Naive thymus-derived CD4-positive, alpha-beta T cell (primary cell): ENCODE measurements around the gene SMC2. TPM values are rescaled to one million over a fixed set of nuclear protein-coding genes. Genes with fewer than 3 reads are reported as not detected.

ENCODE experiments used
- ATAC-seq: fragments of 150-1000 bp; cut with Tn5 transposase; 2 replicates; pipeline ENCODE4 v1.10.0; 2021; ENCODE audit warnings: mild to moderate bottlenecking, moderate library complexity
- CTCF ChIA-PET: fragments of 350-600 bp; sonication (Branson Sonifier 250); formaldehyde crosslinking; loops from one replicate; lab custom pipeline; 2021; ENCODE audit warnings: antibody characterized with exemption; lab: Charles Lee
- POLR2A ChIA-PET: fragments of 350-600 bp; sonication (Branson Sonifier 250); formaldehyde crosslinking; loops from one replicate; lab custom pipeline; 2021; ENCODE audit warnings: antibody characterized with exemption, inconsistent platforms; lab: Charles Lee
- DNase-seq, 9 donors: peaks; one replicate each; pipeline versions ENCODE4 v3.0.0 to v3.0.0-alpha.2; 2020 to 2022; ENCODE audit warnings: mixed read lengths in 1 of 9
- H3K27ac ChIP-seq: one replicate; pipeline ENCODE4 v1.7.0; 2013; ENCODE audit warnings: mild to moderate bottlenecking, low read depth, low read length, moderate library complexity
- H3K27me3 ChIP-seq, 2 donors: one replicate each; pipeline ENCODE4 v1.7.0; 2013; ENCODE audit warnings: low read length in 2 of 2, mild to moderate bottlenecking in 2 of 2, moderate library complexity in 2 of 2; ENCODE audit not compliant: control insufficient read depth in 2 of 2, insufficient read depth in 2 of 2
- H3K36me3 ChIP-seq, 3 experiments: 1 replicate in 2 of 3; 2 replicates in 1 of 3; pipeline ENCODE4 v1.7.0; 2013; ENCODE audit warnings: low read length in 3 of 3, mild to moderate bottlenecking in 3 of 3, moderate library complexity in 1 of 3; ENCODE audit not compliant: insufficient read depth in 3 of 3, control insufficient read depth in 2 of 3
- H3K4me1 ChIP-seq, 2 donors: one replicate each; pipeline ENCODE4 v1.7.0; 2013; ENCODE audit warnings: low read length in 2 of 2, mild to moderate bottlenecking in 2 of 2, moderate library complexity in 1 of 2; ENCODE audit not compliant: control insufficient read depth in 2 of 2, insufficient read depth in 2 of 2
- H3K4me3 ChIP-seq: 2 replicates; pipeline ENCODE4 v1.7.0; 2013; ENCODE audit warnings: mild to moderate bottlenecking, low read length
- H3K9me3 ChIP-seq, 3 experiments: 1 replicate in 2 of 3; 2 replicates in 1 of 3; pipeline ENCODE4 v1.7.0; 2013; ENCODE audit warnings: low read length in 3 of 3; ENCODE audit not compliant: control insufficient read depth in 2 of 3
- H3K27ac Mint-ChIP-seq, 9 donors: one replicate each; pipeline ENCODE4 v1.8.0; 2020 to 2022; ENCODE audit warnings: mixed read lengths in 9 of 9, mild to moderate bottlenecking in 8 of 9, moderate library complexity in 5 of 9, inconsistent platforms in 2 of 9
- H3K27me3 Mint-ChIP-seq, 5 donors: one replicate each; pipeline ENCODE4 v1.8.0; 2021 to 2022; ENCODE audit warnings: mixed read lengths in 5 of 5, mild to moderate bottlenecking in 1 of 5
- H3K36me3 Mint-ChIP-seq, 5 donors: one replicate each; pipeline ENCODE4 v1.8.0; 2020 to 2022; ENCODE audit warnings: mixed read lengths in 5 of 5, mild to moderate bottlenecking in 3 of 5, inconsistent platforms in 1 of 5
- H3K4me1 Mint-ChIP-seq, 7 donors: one replicate each; pipeline ENCODE4 v1.8.0; 2020 to 2022; ENCODE audit warnings: mixed read lengths in 7 of 7, mild to moderate bottlenecking in 3 of 7, inconsistent platforms in 1 of 7
- H3K4me3 Mint-ChIP-seq, 10 donors: one replicate each; pipeline ENCODE4 v1.8.0; 2020 to 2022; ENCODE audit warnings: mild to moderate bottlenecking in 10 of 10, mixed read lengths in 10 of 10, moderate library complexity in 6 of 10, inconsistent platforms in 2 of 10
- H3K9me3 Mint-ChIP-seq, 11 donors: one replicate each; pipeline ENCODE4 v1.8.0; 2020 to 2022; ENCODE audit warnings: mixed read lengths in 11 of 11, mild to moderate bottlenecking in 4 of 11, inconsistent platforms in 1 of 11, moderate library complexity in 1 of 11
- intact Hi-C, 2 donors: fragments of 100-400 bp; cut with micrococcal nuclease; formaldehyde crosslinking; loops; one replicate each; pipeline ENCODE4 v1.15.1; 2023
- polyA plus RNA-seq, 2 donors: library from polyadenylated mRNA; unstranded; fragments of 300-500 nt; fragmentation: Illumina TruSeq; gene quantifications; one replicate each; pipeline ENCODE4 v1.2.3, GENCODE V29; 2021
- total RNA-seq, 6 experiments: library from RNA in 5 of 6; stranded (reverse) in 5 of 6; gene quantifications; 1 replicate in 5 of 6; 2 replicates in 1 of 6; pipeline ENCODE4 v1.2.3 and lab custom pipeline; 2021 to 2026

The SMC2 gene
- total and polyA plus RNA-seq, 7 experiments from 2014 or later, result 4.4 to 53.6 (median 11.3) TPM

- intact Hi-C loops, result no loop called here
- H3K9me3 ChIP-seq, result no peaks in the 10 kb centered on the region
- DNase-seq, result no peak
- no peak for ATAC-seq
- Mint-ChIP-seq H3K4me3 (no peak overlapping the region), H3K36me3 (no peaks in the 10 kb centered on the region), H3K9me3 (peaks cover 0 to 14% (median 4%) of the 10 kb centered on the region in 11 donors), H3K27me3 (peaks cover 2 to 57% (median 40%) of the 10 kb centered on the region in 5 donors), H3K4me1 (no peaks in the 10 kb centered on the region), H3K27ac (no peak overlapping the region)
- no peak overlapping the region for H3K4me3 ChIP-seq
- ChIA-PET POLR2A (interaction anchor here (0.7 kb wide), 1 partner anchor 829 kb away, joined by 3 read pairs; no protein-coding TSS in a partner anchor), CTCF (no interaction called here)
- no peaks in the 10 kb centered on the region for H3K27me3 ChIP-seq
- no peak overlapping the region for H3K27ac ChIP-seq
- no peaks in the 10 kb centered on the region for H3K4me1 ChIP-seq
- H3K36me3 ChIP-seq, result no peaks in the 10 kb centered on the region
These were observed 19.2 kb upstream of the SMC2 start for GRCh38 chr9:104074876-104075275.

- Mint-ChIP-seq H3K4me1 (no peaks in the 10 kb centered on the region), H3K4me3 (no peak overlapping the region), H3K27me3 (peaks cover 2 to 69% (median 50%) of the 10 kb centered on the region in 5 donors), H3K36me3 (peaks cover 0 to 4% (median 0%) of the 10 kb centered on the region in 5 donors), H3K27ac (no peak overlapping the region), H3K9me3 (peaks cover 0 to 24% (median 5%) of the 10 kb centered on the region in 11 donors)
- intact Hi-C loops, result no loop called here
- H3K9me3 ChIP-seq, result peaks cover 0 to 9% (median 0%) of the 10 kb centered on the region in 3 experiments
- H3K4me1 ChIP-seq, result no peaks in the 10 kb centered on the region
- no peaks in the 10 kb centered on the region for H3K36me3 ChIP-seq
- DNase-seq, result no peak
- ChIA-PET CTCF (no interaction called here), POLR2A (interaction anchor here (0.7 kb wide), 1 partner anchor 827 kb away, joined by 3 read pairs; no protein-coding TSS in a partner anchor)
- no peaks in the 10 kb centered on the region for H3K27me3 ChIP-seq
- no peak for ATAC-seq
- H3K4me3 ChIP-seq, result no peak overlapping the region
- no peak overlapping the region for H3K27ac ChIP-seq
These were observed 18.0 kb upstream of the SMC2 start for GRCh38 chr9:104075801-104076753.

- Histone ChIP-seq H3K27me3 (no peaks in the 10 kb centered on the region), H3K4me3 (no peak overlapping the region), H3K9me3 (peaks cover 0 to 10% (median 0%) of the 10 kb centered on the region in 3 experiments), H3K4me1 (no peaks in the 10 kb centered on the region), H3K36me3 (no peaks in the 10 kb centered on the region), H3K27ac (no peak overlapping the region)
- Mint-ChIP-seq H3K9me3 (peaks cover 0 to 37% (median 12%) of the 10 kb centered on the region in 11 donors), H3K36me3 (peaks cover 0 to 10% (median 0%) of the 10 kb centered on the region in 5 donors), H3K27me3 (peaks cover 2 to 82% (median 49%) of the 10 kb centered on the region in 5 donors), H3K4me1 (no peaks in the 10 kb centered on the region), H3K4me3 (no peak overlapping the region), H3K27ac (no peak overlapping the region)
- ChIA-PET POLR2A (interaction anchor here (0.7 kb wide), 1 partner anchor 938 kb away, joined by 3 read pairs; no protein-coding TSS in a partner anchor), CTCF (no interaction called here)
- no peak for ATAC-seq
- intact Hi-C loops, result no loop called here
- no peak for DNase-seq
These were observed 15.5 kb upstream of the SMC2 start for GRCh38 chr9:104078596-104078995.

GRCh38 chr9:104080983-104081382 is 13.1 kb upstream of the SMC2 start:
- Histone ChIP-seq H3K27ac (no peak overlapping the region), H3K9me3 (peaks cover 0 to 10% (median 0%) of the 10 kb centered on the region in 3 experiments), H3K4me3 (no peak overlapping the region), H3K27me3 (no peaks in the 10 kb centered on the region), H3K4me1 (no peaks in the 10 kb centered on the region), H3K36me3 (no peaks in the 10 kb centered on the region)
- Mint-ChIP-seq H3K4me3 (no peak overlapping the region), H3K27me3 (peaks cover 3 to 70% (median 35%) of the 10 kb centered on the region in 5 donors), H3K36me3 (peaks cover 0 to 10% (median 0%) of the 10 kb centered on the region in 5 donors), H3K4me1 (no peaks in the 10 kb centered on the region), H3K27ac (no peak overlapping the region), H3K9me3 (peaks cover 0 to 37% (median 12%) of the 10 kb centered on the region in 11 donors)
- ATAC-seq, result no peak
- DNase-seq, result no peak
- CTCF ChIA-PET, result interaction anchor here (0.9 kb wide), 1 partner anchor 12 kb away, joined by 3 read pairs; no protein-coding TSS in a partner anchor
- POLR2A ChIA-PET, result no interaction called here
- intact Hi-C loops, result no loop called here

- intact Hi-C loops, result no loop called here
- ChIA-PET CTCF (no interaction called here), POLR2A (interaction anchor here (1.1 kb wide), 1 partner anchor 11 kb away, joined by 4 read pairs; no protein-coding TSS in a partner anchor)
- Mint-ChIP-seq H3K4me1 (no peaks in the 10 kb centered on the region), H3K9me3 (peaks cover 0 to 37% (median 12%) of the 10 kb centered on the region in 11 donors), H3K4me3 (no peak overlapping the region), H3K36me3 (peaks cover 0 to 10% (median 0%) of the 10 kb centered on the region in 5 donors), H3K27me3 (peaks cover 6 to 58% (median 29%) of the 10 kb centered on the region in 5 donors), H3K27ac (no peak overlapping the region)
- Histone ChIP-seq H3K27me3 (no peaks in the 10 kb centered on the region), H3K9me3 (peaks cover 0 to 10% (median 0%) of the 10 kb centered on the region in 3 experiments), H3K27ac (no peak overlapping the region), H3K4me3 (no peak overlapping the region), H3K36me3 (no peaks in the 10 kb centered on the region), H3K4me1 (no peaks in the 10 kb centered on the region)
- ATAC-seq, result peak; percentile 34
- no peak for DNase-seq
These were observed 11.9 kb upstream of the SMC2 start for GRCh38 chr9:104082168-104082567.

GRCh38 chr9:104085525-104085924 is 8.6 kb upstream of the SMC2 start:
- H3K27ac ChIP-seq, result no peak overlapping the region
- no peaks in the 10 kb centered on the region for H3K4me1 ChIP-seq
- CTCF ChIA-PET, result no interaction called here
- H3K9me3 ChIP-seq, result peaks cover 0 to 7% (median 0%) of the 10 kb centered on the region in 3 experiments
- DNase-seq, result no peak
- no peaks in the 10 kb centered on the region for H3K36me3 ChIP-seq
- Mint-ChIP-seq H3K36me3 (peaks cover 0 to 10% (median 0%) of the 10 kb centered on the region in 5 donors), H3K4me3 (no peak overlapping the region), H3K4me1 (peaks cover 0 to 2% (median 0%) of the 10 kb centered on the region in 7 donors), H3K27ac (no peak overlapping the region), H3K27me3 (peaks cover 12 to 36% (median 16%) of the 10 kb centered on the region in 5 donors), H3K9me3 (peaks cover 0 to 19% (median 9%) of the 10 kb centered on the region in 11 donors)
- H3K27me3 ChIP-seq, result no peaks in the 10 kb centered on the region
- H3K4me3 ChIP-seq, result no peak overlapping the region
- ATAC-seq, result no peak
- intact Hi-C loops, result no loop called here
- POLR2A ChIA-PET, result no interaction called here
